GM23338 (cell line): ENCODE data around the gene ATP8B2.

Experiments
- EZH2 ChIP-seq: fragments of 200-600 bp; sonication (generic); IDR thresholded peaks from one replicate; pipeline ENCODE4 v1.8.0; 2017; ENCODE audit warnings: antibody characterized with exemption, mild to moderate bottlenecking, low read depth; ENCODE audit not compliant: unreplicated experiment
- EZH2phosphoT487 ChIP-seq: fragments of 200-600 bp; sonication (generic); IDR thresholded peaks from one replicate; pipeline ENCODE4 v1.8.1; 2018; ENCODE audit warnings: antibody characterized with exemption; ENCODE audit not compliant: unreplicated experiment
- TF ChIP-seq, protein P1 (sequence below), 2 experiments: fragments of 200-600 bp in 1 of 2; sonication (generic) in 1 of 2; conservative IDR thresholded peaks; 2 replicates each; pipeline versions ENCODE4 v1.5.1 to v1.6.1; 2016 to 2017; ENCODE audit warnings: antibody characterized with exemption in 2 of 2, low read depth in 2 of 2, mild to moderate bottlenecking in 2 of 2, moderate library complexity in 1 of 2

DNA sequence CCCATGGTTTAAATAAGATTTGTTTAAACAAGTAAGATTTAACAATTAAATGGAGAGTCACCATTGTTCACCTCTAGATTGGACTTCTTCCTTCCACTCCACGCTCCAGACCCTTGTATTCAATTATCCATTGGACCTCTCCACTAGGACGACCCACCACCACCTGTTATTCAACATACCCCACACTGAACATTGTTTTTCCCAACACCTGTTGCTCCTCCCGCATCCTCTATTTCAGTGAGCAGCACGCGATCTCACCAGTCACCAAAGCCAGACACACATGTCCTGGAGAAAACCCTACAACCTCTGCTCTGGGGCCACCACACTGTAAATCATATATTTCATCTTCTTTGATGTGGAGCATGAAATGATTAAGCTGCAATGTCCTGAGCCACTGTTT lies 28.6 kb downstream of the ATP8B2 start:
- TF ChIP-seq, protein P1, sequence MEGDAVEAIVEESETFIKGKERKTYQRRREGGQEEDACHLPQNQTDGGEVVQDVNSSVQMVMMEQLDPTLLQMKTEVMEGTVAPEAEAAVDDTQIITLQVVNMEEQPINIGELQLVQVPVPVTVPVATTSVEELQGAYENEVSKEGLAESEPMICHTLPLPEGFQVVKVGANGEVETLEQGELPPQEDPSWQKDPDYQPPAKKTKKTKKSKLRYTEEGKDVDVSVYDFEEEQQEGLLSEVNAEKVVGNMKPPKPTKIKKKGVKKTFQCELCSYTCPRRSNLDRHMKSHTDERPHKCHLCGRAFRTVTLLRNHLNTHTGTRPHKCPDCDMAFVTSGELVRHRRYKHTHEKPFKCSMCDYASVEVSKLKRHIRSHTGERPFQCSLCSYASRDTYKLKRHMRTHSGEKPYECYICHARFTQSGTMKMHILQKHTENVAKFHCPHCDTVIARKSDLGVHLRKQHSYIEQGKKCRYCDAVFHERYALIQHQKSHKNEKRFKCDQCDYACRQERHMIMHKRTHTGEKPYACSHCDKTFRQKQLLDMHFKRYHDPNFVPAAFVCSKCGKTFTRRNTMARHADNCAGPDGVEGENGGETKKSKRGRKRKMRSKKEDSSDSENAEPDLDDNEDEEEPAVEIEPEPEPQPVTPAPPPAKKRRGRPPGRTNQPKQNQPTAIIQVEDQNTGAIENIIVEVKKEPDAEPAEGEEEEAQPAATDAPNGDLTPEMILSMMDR (conservative IDR thresholded peaks at IDR 0.05; ENCODE audit: low read depth in 2 of 2): no peak
- no peak for TF ChIP-seq EZH2
- TF ChIP-seq EZH2phosphoT487: no peak
